SK-N-SH treated with all-trans-retinoic acid at 6 μM for 48 hours (cell line): ENCODE results near the gene NTM.

ENCODE experiments used
- ATAC-seq: fragments of 200-7000 bp; cut with Tn5 transposase; 3 replicates; pipeline ENCODE4 v1.9.1; 2020; ENCODE audit warnings: mild to moderate bottlenecking, moderate library complexity
- ARNTL ChIP-seq: fragments of 450-650 bp; formaldehyde crosslinking; IDR thresholded peaks from 2 replicates; pipeline ENCODE4 v1.5.0; 2020; ENCODE audit warnings: low read depth, mild to moderate bottlenecking, moderate library complexity, borderline replicate concordance
- BACH2 ChIP-seq: fragments of 250-450 bp; sonication (Bioruptor Pico); IDR thresholded peaks from 2 replicates; pipeline ENCODE4 v1.9.0; 2021; ENCODE audit warnings: mild to moderate bottlenecking, borderline replicate concordance
- CREB5 ChIP-seq: fragments of 250-450 bp; sonication (Bioruptor Pico); IDR thresholded peaks from 2 replicates; pipeline ENCODE4 v1.5.1; 2020; ENCODE audit warnings: low read depth, mild to moderate bottlenecking, moderate library complexity
- CSDC2 ChIP-seq: fragments of 250-450 bp; sonication (Bioruptor Pico); IDR thresholded peaks from 2 replicates; pipeline ENCODE4 v1.5.0; 2020; ENCODE audit warnings: mild to moderate bottlenecking, moderate library complexity
- CSRNP3 ChIP-seq: fragments of 250-450 bp; sonication (Bioruptor Pico); IDR thresholded peaks from 2 replicates; pipeline ENCODE4 v1.5.1; 2021; ENCODE audit warnings: mild to moderate bottlenecking, moderate library complexity
- ESRRG ChIP-seq: fragments of 250-450 bp; sonication (Bioruptor Pico); IDR thresholded peaks from 2 replicates; pipeline ENCODE4 v1.6.1; 2021; ENCODE audit warnings: mild to moderate bottlenecking
- GLIS3 ChIP-seq: fragments of 250-450 bp; sonication (Bioruptor Pico); IDR thresholded peaks from 2 replicates; pipeline ENCODE4 v1.5.0; 2020; ENCODE audit warnings: mild to moderate bottlenecking, moderate library complexity
- ISL1 ChIP-seq: fragments of 250-450 bp; sonication (Bioruptor Pico); IDR thresholded peaks from 2 replicates; pipeline ENCODE4 v2.1.2; 2022; ENCODE audit warnings: mild to moderate bottlenecking, moderate library complexity
- PATZ1 ChIP-seq: fragments of 250-450 bp; sonication (Bioruptor Pico); IDR thresholded peaks from 2 replicates; pipeline ENCODE4 v1.8.0; 2020; ENCODE audit warnings: mild to moderate bottlenecking, moderate library complexity, borderline replicate concordance
- POU6F1 ChIP-seq: fragments of 250-450 bp; sonication (Bioruptor Pico); IDR thresholded peaks from 2 replicates; pipeline ENCODE4 v1.8.0; 2021; ENCODE audit warnings: low read depth, mild to moderate bottlenecking, moderate library complexity, borderline replicate concordance
- PPARA ChIP-seq: fragments of 250-450 bp; sonication (Bioruptor Pico); IDR thresholded peaks from 2 replicates; pipeline ENCODE4 v1.5.0; 2020; ENCODE audit warnings: mild to moderate bottlenecking, borderline replicate concordance
- RARB ChIP-seq: fragments of 250-450 bp; sonication (Bioruptor Pico); IDR thresholded peaks from 2 replicates; pipeline ENCODE4 v1.8.0; 2021; ENCODE audit warnings: mild to moderate bottlenecking, moderate library complexity
- SNAI2 ChIP-seq: fragments of 250-450 bp; sonication (Bioruptor Pico); IDR thresholded peaks from 2 replicates; pipeline ENCODE4 v1.5.0; 2020; ENCODE audit warnings: mild to moderate bottlenecking, moderate library complexity
- TCF4 ChIP-seq: fragments of 250-450 bp; sonication (Bioruptor Pico); IDR thresholded peaks from 2 replicates; pipeline ENCODE4 v1.8.0; 2021; ENCODE audit warnings: mild to moderate bottlenecking, moderate library complexity, borderline replicate concordance
- TOX ChIP-seq: fragments of 250-450 bp; sonication (Bioruptor Pico); IDR thresholded peaks from 2 replicates; pipeline ENCODE4 v1.8.0; 2021; ENCODE audit warnings: mild to moderate bottlenecking, moderate library complexity, borderline replicate concordance
- TSHZ2 ChIP-seq: fragments of 250-450 bp; sonication (Bioruptor Pico); IDR thresholded peaks from 2 replicates; pipeline ENCODE4 v1.5.0; 2020; ENCODE audit warnings: mild to moderate bottlenecking, moderate library complexity
- ZC3H10 ChIP-seq: fragments of 250-450 bp; sonication (Bioruptor Pico); IDR thresholded peaks from 2 replicates; pipeline ENCODE4 v1.5.1; 2021; ENCODE audit warnings: mild to moderate bottlenecking, moderate library complexity
- ZFP3 ChIP-seq: fragments of 250-450 bp; sonication (Bioruptor Pico); IDR thresholded peaks from 2 replicates; pipeline ENCODE4 v1.5.0; 2020; ENCODE audit warnings: mild to moderate bottlenecking, moderate library complexity
- ZFP30 ChIP-seq: fragments of 450-650 bp; formaldehyde crosslinking; IDR thresholded peaks from 2 replicates; pipeline ENCODE4 v1.5.0; 2022; ENCODE audit warnings: mild to moderate bottlenecking, moderate library complexity
- ZNF565 ChIP-seq: fragments of 450-650 bp; formaldehyde crosslinking; conservative IDR thresholded peaks from 2 replicates; pipeline ENCODE4 v1.5.0; 2020; ENCODE audit warnings: low read depth, mild to moderate bottlenecking, moderate library complexity
- ZNF8 ChIP-seq: fragments of 450-650 bp; formaldehyde crosslinking; IDR thresholded peaks from 2 replicates; pipeline ENCODE4 v1.5.0; 2020; ENCODE audit warnings: mild to moderate bottlenecking, moderate library complexity

NTM gene

GRCh38 chr11:132095230-132096131 is 725.1 kb downstream of the NTM start:
- no peak for ATAC-seq
- TF ChIP-seq GLIS3 (CRISPR knock-in tag) (no peak), ESRRG (CRISPR knock-in tag) (no peak), ISL1 (CRISPR knock-in tag) (no peak), BACH2 (CRISPR knock-in tag) (no peak), SNAI2 (CRISPR knock-in tag) (no peak), ZC3H10 (CRISPR knock-in tag) (no peak), CSDC2 (CRISPR knock-in tag) (no peak), TOX (CRISPR knock-in tag) (no peak), ZFP3 (no peak), CSRNP3 (no peak), RARB (no peak), ZFP30 (CRISPR knock-in tag) (no peak), ARNTL (CRISPR knock-in tag) (no peak), CREB5 (CRISPR knock-in tag) (no peak), ZNF565 (no peak), PATZ1 (no peak), PPARA (no peak), TCF4 (CRISPR knock-in tag) (no peak), POU6F1 (CRISPR knock-in tag) (no peak), TSHZ2 (no peak)

DNA sequence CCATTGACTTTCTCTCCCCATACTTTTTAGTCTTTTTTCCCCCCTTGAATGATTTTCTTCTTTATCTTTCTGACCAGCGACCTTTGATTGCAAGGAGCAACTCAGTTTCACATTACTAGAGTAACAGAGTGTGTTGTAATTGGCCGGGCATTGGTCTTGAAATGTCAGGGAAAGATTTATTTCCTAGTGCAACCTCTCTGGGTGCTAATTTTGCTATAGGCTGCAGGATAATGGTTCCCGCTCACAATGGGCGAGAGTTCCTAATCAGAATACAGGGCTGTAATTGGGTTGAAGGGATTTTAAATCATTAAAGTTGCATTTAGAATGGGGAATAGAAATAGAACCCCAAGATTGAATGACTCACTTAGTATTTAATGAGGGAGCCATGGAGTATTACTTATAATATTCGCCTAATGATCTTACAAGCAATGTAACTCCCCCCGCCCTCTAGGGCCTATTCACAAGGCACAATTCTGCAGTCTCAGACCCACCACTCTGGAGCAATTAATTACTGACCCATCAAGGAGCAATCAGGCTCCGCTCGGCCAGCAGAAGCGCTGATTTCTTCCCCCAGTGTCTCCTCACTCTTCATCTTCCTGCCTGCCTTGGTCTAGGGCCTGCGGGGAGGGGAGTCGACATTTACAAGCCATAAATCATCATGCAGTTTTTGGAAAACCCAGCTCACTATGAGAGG is 725.9 kb downstream of the NTM start:
- ATAC-seq: no peak
- TF ChIP-seq ZNF8 (CRISPR knock-in tag) (no peak), GLIS3 (CRISPR knock-in tag) (no peak), ZC3H10 (CRISPR knock-in tag) (no peak)

- TF ChIP-seq RARB (no peak), BACH2 (CRISPR knock-in tag) (no peak), TOX (CRISPR knock-in tag) (no peak), GLIS3 (CRISPR knock-in tag) (no peak), TSHZ2 (no peak), ZC3H10 (CRISPR knock-in tag) (no peak), CSDC2 (CRISPR knock-in tag) (no peak), PPARA (no peak), TCF4 (CRISPR knock-in tag) (no peak), ARNTL (CRISPR knock-in tag) (no peak), ZFP30 (CRISPR knock-in tag) (no peak)
- no peak for ATAC-seq
Measured at GRCh38 chr11:132099692-132100091, 729.3 kb downstream of the NTM start.
